Vagina (tissue), 2 donors: ENCODE measurements around the gene SUN5. TPM values are rescaled to one million over a fixed set of nuclear protein-coding genes. Genes with fewer than 3 reads are reported as not detected.

Experiments used
- DNase-seq, 2 donors: peaks; one replicate each; pipeline ENCODE4 v3.0.0-alpha.2; 2017; ENCODE audit errors: extremely low spot score in 2 of 2
- H3K27ac ChIP-seq: fragments of 200-600 bp; sonication (generic); one replicate; pipeline ENCODE4 v1.5.1; 2019
- H3K27me3 ChIP-seq: fragments of 200-600 bp; sonication (generic); one replicate; pipeline ENCODE4 v1.5.1; 2019
- H3K36me3 ChIP-seq, 2 donors: fragments of 200-600 bp; sonication (generic); one replicate each; pipeline ENCODE4 v1.5.1; 2017 to 2019
- H3K4me1 ChIP-seq: fragments of 200-600 bp; sonication (generic); one replicate; pipeline ENCODE4 v1.5.1; 2019
- H3K4me3 ChIP-seq, 2 donors: fragments of 200-600 bp; sonication (generic); 1 replicate in 1 of 2; 2 replicates in 1 of 2; pipeline ENCODE4 v1.5.1; 2016 to 2019
- H3K9me3 ChIP-seq: fragments of 200-600 bp; sonication (generic); one replicate; pipeline ENCODE4 v1.5.1; 2019
- CTCF ChIP-seq, 3 experiments: fragments of 450-650 bp in 2 of 3; fragments of 200-600 bp in 1 of 3; sonication (generic) in 1 of 3; IDR thresholded peaks; one replicate each; pipeline ENCODE4 v1.5.1; 2017 to 2019; ENCODE audit warnings: antibody characterized with exemption in 3 of 3, mild to moderate bottlenecking in 2 of 3, moderate library complexity in 2 of 3
- POLR2A ChIP-seq, 2 donors: fragments of 450-650 bp; IDR thresholded peaks; one replicate each; pipeline ENCODE4 v1.6.1; 2017; ENCODE audit warnings: antibody characterized with exemption in 2 of 2, mild to moderate bottlenecking in 2 of 2, moderate library complexity in 2 of 2
- POLR2AphosphoS5 ChIP-seq, 2 donors: sonication (generic); formaldehyde crosslinking; IDR thresholded peaks; one replicate each; pipeline ENCODE4 v1.9.0; 2017; ENCODE audit warnings: antibody characterized with exemption in 2 of 2, mild to moderate bottlenecking in 2 of 2, low read depth in 1 of 2; ENCODE audit not compliant: insufficient read depth in 1 of 2
- intact Hi-C: fragments of 100-400 bp; cut with DNase I; formaldehyde crosslinking; loops from one replicate; pipeline ENCODE4 v1.15.1; 2023
- total RNA-seq: library from RNA; depleted of rRNA; stranded (reverse); fragments of >200 nt; gene quantifications from one replicate; pipeline ENCODE4 v1.2.3, GENCODE V29; 2016

The SUN5 gene
- total RNA-seq, 1 donor from 2014 or later: not detected

DNA sequence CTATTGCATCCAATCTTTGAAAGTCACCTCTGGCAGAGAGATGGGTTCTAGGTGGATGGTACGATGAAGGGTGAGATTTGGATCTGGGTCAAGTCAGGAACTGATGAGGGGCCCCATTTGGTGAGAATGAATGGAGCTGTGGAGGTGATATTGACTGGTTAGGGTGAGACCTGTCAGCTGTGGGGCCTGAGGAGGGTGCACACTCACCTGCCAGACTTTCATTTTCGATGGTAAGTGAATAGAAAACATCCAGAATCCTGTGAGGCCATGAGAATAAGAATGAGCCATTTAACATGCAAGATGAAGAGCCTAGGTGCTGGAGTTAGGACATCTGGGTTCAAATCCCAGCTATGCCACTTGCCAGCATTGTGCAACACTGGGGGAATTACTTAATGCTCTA is 6.8 kb downstream of the SUN5 start:
- Histone ChIP-seq H3K4me1 (no peaks in the 10 kb centered on the region), H3K9me3 (no peaks in the 10 kb centered on the region), H3K27ac (no peak overlapping the region), H3K27me3 (no peaks in the 10 kb centered on the region), H3K4me3 (no peak overlapping the region), H3K36me3 (no peaks in the 10 kb centered on the region)
- DNase-seq: no peak
- intact Hi-C loops: no loop called here
- TF ChIP-seq CTCF (IDR thresholded peaks at IDR 0.05): no peak
- TF ChIP-seq POLR2AphosphoS5 (IDR thresholded peaks at IDR 0.05; ENCODE audit: insufficient read depth in 1 of 2, low read depth in 1 of 2): no peak
- TF ChIP-seq POLR2A (IDR thresholded peaks at IDR 0.05): no peak

- intact Hi-C loops: no loop called here
Measured at GRCh38 chr20:32995802-32996201, 8.4 kb downstream of the SUN5 start.

DNA sequence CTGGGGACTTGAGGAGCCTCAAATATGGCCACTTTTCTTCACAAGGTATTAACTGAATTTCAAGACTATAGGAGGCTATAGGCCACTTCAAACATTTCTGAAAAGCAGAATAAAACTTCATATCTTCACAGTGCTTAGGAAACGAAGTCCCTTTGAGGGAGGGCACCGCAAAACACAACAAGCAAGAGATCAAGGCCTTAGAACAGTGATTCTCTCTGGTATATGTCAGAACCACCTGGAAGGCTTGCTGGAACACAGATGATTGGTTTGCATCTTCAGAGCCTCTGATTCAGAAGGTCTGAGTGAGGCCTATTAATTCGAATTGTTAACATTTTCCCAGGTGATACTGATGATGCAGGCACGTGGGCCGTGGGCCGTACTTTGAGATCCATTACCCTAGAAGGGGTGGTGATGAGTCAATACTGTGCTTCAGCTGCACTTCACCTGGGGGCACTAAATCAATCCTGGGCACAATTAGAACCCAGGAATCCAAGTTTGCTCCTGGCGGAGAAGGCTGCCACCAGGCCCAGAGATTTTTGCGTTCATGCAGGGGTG is 10.7 kb downstream of the SUN5 start:
- Histone ChIP-seq H3K27ac (no peak overlapping the region), H3K36me3 (no peaks in the 10 kb centered on the region), H3K4me3 (no peak overlapping the region), H3K9me3 (no peaks in the 10 kb centered on the region), H3K27me3 (no peaks in the 10 kb centered on the region), H3K4me1 (no peaks in the 10 kb centered on the region)
- intact Hi-C loops: no loop called here
- no peak for DNase-seq
- no peak for TF ChIP-seq POLR2AphosphoS5 (IDR thresholded peaks at IDR 0.05; ENCODE audit: insufficient read depth in 1 of 2, low read depth in 1 of 2)
- no peak for TF ChIP-seq POLR2A (IDR thresholded peaks at IDR 0.05)
- no peak for TF ChIP-seq CTCF (IDR thresholded peaks at IDR 0.05)

More at GRCh38 chr20:32995802-32996201, 8.4 kb downstream of the SUN5 start:
- Histone ChIP-seq H3K4me1 (no peaks in the 10 kb centered on the region), H3K36me3 (no peaks in the 10 kb centered on the region), H3K9me3 (no peaks in the 10 kb centered on the region), H3K27ac (no peak overlapping the region), H3K4me3 (no peak overlapping the region), H3K27me3 (no peaks in the 10 kb centered on the region)
- no peak for DNase-seq
- TF ChIP-seq CTCF (IDR thresholded peaks at IDR 0.05) (no peak), POLR2A (IDR thresholded peaks at IDR 0.05) (no peak), POLR2AphosphoS5 (IDR thresholded peaks at IDR 0.05; ENCODE audit: insufficient read depth in 1 of 2, low read depth in 1 of 2) (no peak)

GRCh38 chr20:32991792-32992641 is 12.2 kb downstream of the SUN5 start:
- no peak for TF ChIP-seq POLR2A (IDR thresholded peaks at IDR 0.05)
- H3K27me3 ChIP-seq: no peaks in the 10 kb centered on the region
- no peaks in the 10 kb centered on the region for H3K36me3 ChIP-seq
- no peaks in the 10 kb centered on the region for H3K9me3 ChIP-seq
- H3K4me3 ChIP-seq: no peak overlapping the region
- no peak for DNase-seq
- H3K4me1 ChIP-seq: no peaks in the 10 kb centered on the region
- intact Hi-C loops: no loop called here
- no peak overlapping the region for H3K27ac ChIP-seq

DNA sequence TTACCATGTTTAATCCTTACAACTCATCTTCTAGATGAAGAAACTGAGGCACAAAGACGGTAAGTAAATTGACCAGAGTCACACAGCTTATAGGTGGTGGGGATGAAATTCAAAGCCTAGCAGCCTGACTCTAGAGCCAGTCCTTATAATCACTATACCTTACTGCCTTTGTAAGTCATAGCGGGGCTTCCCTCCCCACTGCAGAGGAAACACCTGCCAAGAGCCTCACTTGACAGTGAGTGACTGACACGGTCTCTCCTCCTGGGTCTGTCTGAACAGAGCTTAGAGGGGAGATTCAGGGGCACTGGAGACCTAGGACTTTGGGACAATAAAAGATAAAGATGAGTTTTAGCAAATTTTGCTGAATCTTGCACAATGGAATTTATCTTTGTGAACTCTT is 12.8 kb downstream of the SUN5 start:
- no peak for DNase-seq
- Histone ChIP-seq H3K9me3 (no peaks in the 10 kb centered on the region), H3K27me3 (no peaks in the 10 kb centered on the region), H3K4me1 (no peaks in the 10 kb centered on the region), H3K27ac (no peak overlapping the region), H3K4me3 (no peak overlapping the region), H3K36me3 (no peaks in the 10 kb centered on the region)
- TF ChIP-seq CTCF (IDR thresholded peaks at IDR 0.05) (no peak), POLR2AphosphoS5 (IDR thresholded peaks at IDR 0.05; ENCODE audit: insufficient read depth in 1 of 2, low read depth in 1 of 2) (no peak), POLR2A (IDR thresholded peaks at IDR 0.05) (no peak)
- intact Hi-C loops: no loop called here
